Erythroblast (primary cell): Measurements from ENCODE around the gene ZNF396.

Source experiments
- GATA1 ChIP-seq: IDR thresholded peaks from 2 replicates; pipeline ENCODE4 v1.6.1; 2011; ENCODE audit warnings: low read depth, mild to moderate bottlenecking, control low read depth, low read length, moderate library complexity
- POLR2A ChIP-seq: IDR thresholded peaks from 2 replicates; pipeline ENCODE4 v1.6.1; 2011; ENCODE audit warnings: mild to moderate bottlenecking, low read length

DNA sequence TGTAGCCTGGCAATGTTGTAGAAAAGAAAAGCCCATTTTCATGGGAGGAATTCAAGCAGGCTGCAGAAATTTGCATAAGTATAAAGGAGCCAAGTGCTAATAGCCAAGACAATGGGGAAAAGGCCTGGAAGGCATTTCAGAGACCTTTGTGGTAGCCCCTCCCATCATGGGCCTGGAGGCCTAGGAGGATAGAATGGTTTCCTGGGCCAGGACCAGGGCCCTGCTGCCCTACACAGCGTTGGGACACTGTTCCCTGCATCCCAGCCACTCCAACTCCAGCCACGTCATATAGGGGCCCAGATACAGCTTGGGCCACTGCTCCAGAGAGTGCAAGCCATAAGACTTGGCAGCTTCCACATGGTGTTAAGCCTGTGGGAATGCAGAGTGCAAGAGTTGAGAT, 24.9 kb downstream of the ZNF396 start:
- TF ChIP-seq POLR2A (no peak), GATA1 (no peak)
